HG02588 (cell line): Measurements from ENCODE around the gene FKBP11.
"Not testable (repeated sequence)": the region's sequence is repeated elsewhere in the genome, so short reads cannot be mapped to it uniquely, and the experiment has no call there.

Source experiments
- ATAC-seq: cut with Tn5 transposase; IDR thresholded peaks from one replicate; pipeline ENCODE4 v1.9.1; 2021; ENCODE audit warnings: mild to moderate bottlenecking, moderate library complexity; ENCODE audit not compliant: unreplicated experiment

FKBP11 gene

GRCh38 chr12:48917857-48918537 lies 7.3 kb downstream of the FKBP11 start:
- no peak for ATAC-seq

- ATAC-seq: no peak
Measured at GRCh38 chr12:48910196-48910595, 15.1 kb downstream of the FKBP11 start.

- ATAC-seq: not testable (repeated sequence)
Measured at GRCh38 chr12:48909698-48910097, 15.6 kb downstream of the FKBP11 start.

GRCh38 chr12:48907245-48907644 lies 18.0 kb downstream of the FKBP11 start:
- ATAC-seq: no peak

- ATAC-seq: peak; percentile 76
Measured at GRCh38 chr12:48903982-48904411, 21.3 kb downstream of the FKBP11 start.

GRCh38 chr12:48903363-48903981 lies 21.8 kb downstream of the FKBP11 start:
- no peak for ATAC-seq

- no peak for ATAC-seq
Measured at GRCh38 chr12:48901278-48901677, 24.0 kb downstream of the FKBP11 start.

- no peak for ATAC-seq
Measured at GRCh38 chr12:48899651-48900050, 25.6 kb downstream of the FKBP11 start.

GRCh38 chr12:48894271-48894670 lies 31.0 kb downstream of the FKBP11 start:
- ATAC-seq: no peak

GRCh38 chr12:48890657-48891418 lies 34.5 kb downstream of the FKBP11 start:
- ATAC-seq: no peak

GRCh38 chr12:48889679-48890078 lies 35.6 kb downstream of the FKBP11 start:
- ATAC-seq: no peak

GRCh38 chr12:48883305-48884161 lies 41.8 kb downstream of the FKBP11 start:
- ATAC-seq: no peak

- no peak for ATAC-seq
Measured at GRCh38 chr12:48882972-48883304, 42.4 kb downstream of the FKBP11 start.

- ATAC-seq: no peak
Measured at GRCh38 chr12:48882315-48882687, 43.0 kb downstream of the FKBP11 start.

- no peak for ATAC-seq
Measured at GRCh38 chr12:48881686-48882314, 43.5 kb downstream of the FKBP11 start.

- no peak for ATAC-seq
Measured at GRCh38 chr12:48880647-48881046, 44.6 kb downstream of the FKBP11 start.

- no peak for ATAC-seq
Measured at GRCh38 chr12:48878548-48878947, 46.7 kb downstream of the FKBP11 start.

- no peak for ATAC-seq
Measured at GRCh38 chr12:48875944-48876515, 49.3 kb downstream of the FKBP11 start.

- ATAC-seq: not testable (repeated sequence)
Measured at GRCh38 chr12:48873534-48873933, 51.8 kb downstream of the FKBP11 start.

- ATAC-seq: no peak
Measured at GRCh38 chr12:48873096-48873495, 52.2 kb downstream of the FKBP11 start.
